Mammary epithelial cell (primary cell): ENCODE data around the gene CTIF.

Experiments used
- EZH2 ChIP-seq: IDR thresholded peaks from 2 replicates; pipeline ENCODE4 v1.6.1; 2012; ENCODE audit warnings: low read length, inconsistent platforms, borderline replicate concordance
- TF ChIP-seq, protein P1 (sequence below), 2 donors: IDR thresholded peaks in 1 of 2; conservative IDR thresholded peaks in 1 of 2; 2 replicates each; pipeline ENCODE4 v1.5.1; 2011 to 2012; ENCODE audit warnings: inconsistent platforms in 2 of 2, low read length in 2 of 2, mild to moderate bottlenecking in 2 of 2, control low read depth in 1 of 2, low read depth in 1 of 2; ENCODE audit not compliant: insufficient read depth in 1 of 2; ENCODE audit errors: extremely low read depth in 1 of 2

DNA sequence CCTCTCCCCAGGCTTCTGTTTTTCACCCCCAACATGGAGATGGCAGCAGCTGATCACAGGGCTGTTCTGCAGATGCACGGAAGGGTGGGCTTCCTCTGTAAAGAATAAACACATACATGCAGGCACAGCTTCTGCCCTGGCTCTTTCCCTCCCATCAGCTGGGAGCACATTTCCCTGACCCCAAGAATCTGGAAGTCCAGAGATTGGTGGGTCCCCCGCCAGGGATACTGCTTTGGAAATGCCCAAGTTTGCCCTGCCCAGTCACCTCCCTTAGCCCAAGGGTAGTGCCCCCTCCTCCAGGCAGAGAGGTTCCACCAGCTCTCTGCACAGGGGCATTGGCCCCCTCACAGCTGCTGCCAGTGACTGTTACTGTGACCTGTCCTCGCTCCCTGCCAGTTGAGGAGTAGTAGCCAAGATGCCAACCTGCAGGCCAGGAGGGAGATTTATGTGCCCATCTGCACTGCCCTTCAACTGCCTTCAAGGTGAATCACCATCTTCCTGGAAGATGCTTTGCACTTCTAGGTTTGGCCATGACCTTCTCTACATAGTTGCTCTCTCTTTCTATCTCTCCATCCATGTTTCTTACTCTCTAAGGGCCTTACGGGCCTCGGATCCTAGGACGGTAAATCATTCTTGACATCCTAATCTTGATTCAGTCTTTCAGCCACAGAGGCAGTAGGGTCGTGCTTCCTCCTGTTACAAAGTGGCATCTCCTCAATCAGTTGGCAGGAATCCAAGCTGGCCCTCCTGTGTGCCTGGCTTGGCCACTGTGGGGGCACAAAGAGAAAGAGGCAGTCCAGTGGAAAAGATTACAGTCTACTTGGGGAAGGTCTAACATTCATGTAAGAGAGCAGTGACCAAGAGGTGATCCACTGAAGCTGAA, 121.8 kb downstream of the CTIF start:
- TF ChIP-seq, protein P1, sequence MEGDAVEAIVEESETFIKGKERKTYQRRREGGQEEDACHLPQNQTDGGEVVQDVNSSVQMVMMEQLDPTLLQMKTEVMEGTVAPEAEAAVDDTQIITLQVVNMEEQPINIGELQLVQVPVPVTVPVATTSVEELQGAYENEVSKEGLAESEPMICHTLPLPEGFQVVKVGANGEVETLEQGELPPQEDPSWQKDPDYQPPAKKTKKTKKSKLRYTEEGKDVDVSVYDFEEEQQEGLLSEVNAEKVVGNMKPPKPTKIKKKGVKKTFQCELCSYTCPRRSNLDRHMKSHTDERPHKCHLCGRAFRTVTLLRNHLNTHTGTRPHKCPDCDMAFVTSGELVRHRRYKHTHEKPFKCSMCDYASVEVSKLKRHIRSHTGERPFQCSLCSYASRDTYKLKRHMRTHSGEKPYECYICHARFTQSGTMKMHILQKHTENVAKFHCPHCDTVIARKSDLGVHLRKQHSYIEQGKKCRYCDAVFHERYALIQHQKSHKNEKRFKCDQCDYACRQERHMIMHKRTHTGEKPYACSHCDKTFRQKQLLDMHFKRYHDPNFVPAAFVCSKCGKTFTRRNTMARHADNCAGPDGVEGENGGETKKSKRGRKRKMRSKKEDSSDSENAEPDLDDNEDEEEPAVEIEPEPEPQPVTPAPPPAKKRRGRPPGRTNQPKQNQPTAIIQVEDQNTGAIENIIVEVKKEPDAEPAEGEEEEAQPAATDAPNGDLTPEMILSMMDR (conservative IDR thresholded peaks at IDR 0.05 in 1 of 2, IDR thresholded peaks at IDR 0.05 in 1 of 2; ENCODE audit: extremely low read depth in 1 of 2, insufficient read depth in 1 of 2, low read depth in 1 of 2, low read length in 2 of 2) = no peak
- no peak for TF ChIP-seq EZH2
